Prostate gland (tissue), 2 donors: ENCODE measurements around the gene GPRC5A.

ENCODE experiments used
- POLR2AphosphoS5 ChIP-seq: sonication (generic); formaldehyde crosslinking; IDR thresholded peaks from one replicate; pipeline ENCODE4 v1.6.1; 2017; ENCODE audit warnings: antibody characterized with exemption
- TF ChIP-seq, protein P1 (sequence below), 4 experiments: fragments of 200-600 bp in 2 of 4; fragments of 450-650 bp in 2 of 4; sonication (generic) in 2 of 4; IDR thresholded peaks; 1 replicate in 3 of 4; 2 replicates in 1 of 4; pipeline ENCODE4 v1.5.1; 2016 to 2019; ENCODE audit warnings: antibody characterized with exemption in 4 of 4, mild to moderate bottlenecking in 2 of 4, moderate library complexity in 2 of 4

DNA sequence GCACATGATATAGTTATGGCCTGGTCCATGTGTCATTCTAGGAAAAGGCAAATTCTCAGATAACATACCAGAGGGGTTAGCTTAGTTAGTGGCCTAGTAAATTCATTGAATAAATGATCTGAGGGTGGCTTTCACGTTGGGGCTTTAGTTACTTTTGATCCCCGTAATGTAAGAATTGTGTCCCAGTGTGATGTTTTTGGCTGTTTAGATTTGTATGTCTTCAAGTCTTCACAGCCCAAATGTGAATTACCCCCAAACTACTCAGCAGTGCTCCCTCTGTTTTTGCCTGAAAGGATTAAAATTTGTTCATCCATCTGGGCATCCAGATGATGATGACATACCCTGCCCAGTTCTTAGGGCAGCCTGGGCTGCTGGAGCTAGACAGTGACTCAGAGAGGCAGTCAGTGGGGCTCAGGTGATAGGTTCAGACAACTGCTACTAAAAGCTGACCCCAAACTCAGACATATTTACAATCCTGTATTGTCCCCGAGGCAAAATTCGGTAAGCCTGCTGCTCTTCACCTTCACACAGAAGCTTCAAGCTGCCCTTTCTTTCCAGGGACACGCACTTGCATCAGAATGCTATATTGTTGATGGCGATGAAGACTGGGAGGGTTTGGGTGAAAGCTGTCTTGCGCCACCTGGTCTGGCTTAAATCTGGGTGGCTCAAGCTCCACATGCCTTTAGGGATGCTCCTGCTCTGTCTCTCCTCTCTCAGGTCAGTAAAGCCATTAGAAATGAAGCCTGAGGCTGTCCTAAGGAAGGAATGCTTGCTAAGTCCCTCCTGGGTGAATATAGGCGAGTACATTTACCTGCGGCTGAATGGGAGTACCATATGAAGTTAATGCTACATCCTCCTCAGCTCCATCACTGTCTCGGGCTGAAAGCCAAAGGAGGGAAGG is 50.3 kb downstream of the GPRC5A start:
- TF ChIP-seq POLR2AphosphoS5, result no peak
- TF ChIP-seq, protein P1, sequence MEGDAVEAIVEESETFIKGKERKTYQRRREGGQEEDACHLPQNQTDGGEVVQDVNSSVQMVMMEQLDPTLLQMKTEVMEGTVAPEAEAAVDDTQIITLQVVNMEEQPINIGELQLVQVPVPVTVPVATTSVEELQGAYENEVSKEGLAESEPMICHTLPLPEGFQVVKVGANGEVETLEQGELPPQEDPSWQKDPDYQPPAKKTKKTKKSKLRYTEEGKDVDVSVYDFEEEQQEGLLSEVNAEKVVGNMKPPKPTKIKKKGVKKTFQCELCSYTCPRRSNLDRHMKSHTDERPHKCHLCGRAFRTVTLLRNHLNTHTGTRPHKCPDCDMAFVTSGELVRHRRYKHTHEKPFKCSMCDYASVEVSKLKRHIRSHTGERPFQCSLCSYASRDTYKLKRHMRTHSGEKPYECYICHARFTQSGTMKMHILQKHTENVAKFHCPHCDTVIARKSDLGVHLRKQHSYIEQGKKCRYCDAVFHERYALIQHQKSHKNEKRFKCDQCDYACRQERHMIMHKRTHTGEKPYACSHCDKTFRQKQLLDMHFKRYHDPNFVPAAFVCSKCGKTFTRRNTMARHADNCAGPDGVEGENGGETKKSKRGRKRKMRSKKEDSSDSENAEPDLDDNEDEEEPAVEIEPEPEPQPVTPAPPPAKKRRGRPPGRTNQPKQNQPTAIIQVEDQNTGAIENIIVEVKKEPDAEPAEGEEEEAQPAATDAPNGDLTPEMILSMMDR (IDR thresholded peaks at IDR 0.05), result no peak
